OCI-LY1 (cell line): Measurements from ENCODE around the gene TXNL4A.
A peak's percentile ranks its signal among the peaks of the same experiment; 100 is the strongest.

Experiments used
- CTCF ChIP-seq: fragments of 200-600 bp; sonication (generic), shearing (Covaris generic); IDR thresholded peaks from 2 replicates; pipeline ENCODE4 v1.5.1; 2017; ENCODE audit warnings: mild to moderate bottlenecking, antibody characterized with exemption, low read length, moderate library complexity, mixed read lengths
- EZH2 ChIP-seq: fragments of 200-600 bp; sonication (generic), shearing (Covaris generic); IDR thresholded peaks from 2 replicates; pipeline ENCODE4 v1.8.0; 2017; ENCODE audit warnings: borderline replicate concordance, mixed run types, mild to moderate bottlenecking, antibody characterized with exemption, low read length, moderate library complexity, mixed read lengths

GRCh38 chr18:79933765-79934164 lies 54.6 kb downstream of the TXNL4A start:
- peak; percentile 42; the same call in 1 of the 2 replicates for TF ChIP-seq CTCF
- no peak for TF ChIP-seq EZH2
